Liver (tissue), 9 donors: ENCODE data around the gene PLVAP. TPM values are rescaled to one million over a fixed set of nuclear protein-coding genes. Genes with fewer than 3 reads are reported as not detected.

Experiments
- DNase-seq: peaks from one replicate; pipeline ENCODE4 v3.0.0-alpha.2; 2017; ENCODE audit warnings: low spot score
- H3K27ac ChIP-seq, 2 donors: one replicate each; pipeline ENCODE4 v1.7.0; 2013; ENCODE audit warnings: inconsistent platforms in 2 of 2, low read length in 2 of 2, control low read depth in 1 of 2, low read depth in 1 of 2, mild to moderate bottlenecking in 1 of 2
- H3K27me3 ChIP-seq, 4 donors: one replicate each; pipeline versions ENCODE4 v1.6.1 to v1.7.0; 2013; ENCODE audit warnings: low read length in 3 of 4, inconsistent platforms in 1 of 4, mild to moderate bottlenecking in 1 of 4, moderate library complexity in 1 of 4; ENCODE audit not compliant: control insufficient read depth in 4 of 4, insufficient read depth in 4 of 4
- H3K36me3 ChIP-seq, 4 donors: one replicate each; pipeline versions ENCODE4 v1.6.1 to v1.7.0; 2013; ENCODE audit warnings: low read length in 3 of 4, mild to moderate bottlenecking in 3 of 4, low read depth in 1 of 4, moderate library complexity in 1 of 4; ENCODE audit not compliant: control insufficient read depth in 4 of 4, insufficient read depth in 3 of 4
- H3K4me1 ChIP-seq, 4 donors: one replicate each; pipeline versions ENCODE4 v1.6.1 to v1.7.0; 2013; ENCODE audit warnings: low read length in 3 of 4, mild to moderate bottlenecking in 3 of 4, moderate library complexity in 1 of 4; ENCODE audit not compliant: control insufficient read depth in 4 of 4, insufficient read depth in 4 of 4
- H3K4me3 ChIP-seq, 3 donors: one replicate each; pipeline versions ENCODE4 v1.6.1 to v1.7.0; 2013; ENCODE audit warnings: low read length in 3 of 3, control low read depth in 1 of 3, low read depth in 1 of 3, mild to moderate bottlenecking in 1 of 3
- H3K9ac ChIP-seq, 2 donors: one replicate each; pipeline ENCODE4 v1.7.0; 2013; ENCODE audit warnings: low read length in 2 of 2, mild to moderate bottlenecking in 2 of 2, moderate library complexity in 2 of 2, control low read depth in 1 of 2, low read depth in 1 of 2
- H3K9me3 ChIP-seq, 4 donors: one replicate each; pipeline versions ENCODE4 v1.6.1 to v1.7.0; 2013; ENCODE audit warnings: low read length in 3 of 4; ENCODE audit not compliant: control insufficient read depth in 4 of 4
- EGR1 ChIP-seq, 2 donors: IDR thresholded peaks; 2 replicates each; pipeline ENCODE4 v1.6.1; 2016 to 2018; ENCODE audit warnings: antibody characterized with exemption in 2 of 2, low read depth in 2 of 2
- FOXA1 ChIP-seq: IDR thresholded peaks from 2 replicates; pipeline ENCODE4 v1.6.1; 2016; ENCODE audit warnings: antibody characterized with exemption
- FOXA2 ChIP-seq: IDR thresholded peaks from 2 replicates; pipeline ENCODE4 v1.6.1; 2016; ENCODE audit warnings: antibody characterized with exemption
- GABPA ChIP-seq, 2 donors: IDR thresholded peaks in 1 of 2; conservative IDR thresholded peaks in 1 of 2; 2 replicates each; pipeline ENCODE4 v1.6.1; 2016; ENCODE audit warnings: antibody characterized with exemption in 2 of 2, mild to moderate bottlenecking in 1 of 2, moderate library complexity in 1 of 2
- HNF4A ChIP-seq, 2 donors: conservative IDR thresholded peaks; 2 replicates each; pipeline ENCODE4 v1.6.1; 2016; ENCODE audit warnings: antibody characterized with exemption in 2 of 2, mild to moderate bottlenecking in 2 of 2
- HNF4G ChIP-seq: IDR thresholded peaks from 2 replicates; pipeline ENCODE4 v1.6.1; 2016; ENCODE audit warnings: antibody characterized with exemption
- JUND ChIP-seq, 2 donors: IDR thresholded peaks; 2 replicates each; pipeline ENCODE4 v1.6.1; 2016; ENCODE audit warnings: antibody characterized with exemption in 2 of 2
- NR2F2 ChIP-seq: IDR thresholded peaks from 2 replicates; pipeline ENCODE4 v1.6.1; 2016; ENCODE audit warnings: antibody characterized with exemption
- RAD21 ChIP-seq, 2 donors: IDR thresholded peaks; 2 replicates each; pipeline ENCODE4 v1.6.1; 2016; ENCODE audit warnings: antibody characterized with exemption in 2 of 2, mild to moderate bottlenecking in 2 of 2
- RXRA ChIP-seq, 2 donors: IDR thresholded peaks; 2 replicates each; pipeline ENCODE4 v1.6.1; 2017 to 2018; ENCODE audit warnings: antibody characterized with exemption in 2 of 2, mild to moderate bottlenecking in 1 of 2
- SP1 ChIP-seq: IDR thresholded peaks from 2 replicates; pipeline ENCODE4 v1.6.1; 2018; ENCODE audit warnings: antibody characterized with exemption, mild to moderate bottlenecking
- TAF1 ChIP-seq: conservative IDR thresholded peaks from 2 replicates; pipeline ENCODE4 v1.6.1; 2016; ENCODE audit warnings: antibody characterized with exemption, mild to moderate bottlenecking
- YY1 ChIP-seq: IDR thresholded peaks from 2 replicates; pipeline ENCODE4 v1.6.1; 2016; ENCODE audit warnings: antibody characterized with exemption, mild to moderate bottlenecking
- WGBS: extraction: QIAGEN DNeasy Blood & Tissue Kit; methylation state at CpG from one replicate; pipeline ENCODE4 v1.1.7; 2013; 5-methylcytosine and 5-hydroxymethylcytosine counted together
- polyA plus RNA-seq, 2 donors: library from polyadenylated mRNA; stranded (reverse) in 1 of 2; unstranded in 1 of 2; fragments of 200-250 nt in 1 of 2; fragments of >200 nt in 1 of 2; fragmentation: Nextera tagmentation in 1 of 2; extraction: Ambion mirVana in 1 of 2; gene quantifications; one replicate each; pipeline versions ENCODE4 v1.2.1 to v1.2.3, GENCODE V29; 2013 to 2015
- total RNA-seq, 2 donors: library from RNA; depleted of rRNA; stranded (reverse); fragments of >200 nt; gene quantifications; one replicate each; pipeline ENCODE4 v1.2.3, GENCODE V29; 2014
- TF ChIP-seq, protein P1 (sequence below): fragments of 150-350 bp; IDR thresholded peaks from 2 replicates; pipeline ENCODE4 v1.5.1; 2017; ENCODE audit warnings: improper control_type of control experiment, low read depth, low read length; ENCODE audit not compliant: missing input control
- TF ChIP-seq, protein P2 (sequence below): IDR thresholded peaks from 2 replicates; pipeline ENCODE4 v1.6.1; 2016; ENCODE audit warnings: antibody characterized with exemption
- TF ChIP-seq, protein P3 (sequence below): IDR thresholded peaks from 2 replicates; pipeline ENCODE4 v1.6.1; 2016; ENCODE audit warnings: antibody characterized with exemption
- TF ChIP-seq, protein P4 (sequence below): IDR thresholded peaks from 2 replicates; pipeline ENCODE4 v1.6.1; 2016; ENCODE audit warnings: antibody characterized with exemption, mild to moderate bottlenecking
- TF ChIP-seq, protein P5 (sequence below): IDR thresholded peaks from 2 replicates; pipeline ENCODE4 v1.6.1; 2016; ENCODE audit warnings: antibody characterized with exemption
- donor health status: healthy.
- donor health status: healthy.
- donor health status: healthy.
- donor health status: healthy.
- donor health status: healthy.

Gene PLVAP
- total and polyA plus RNA-seq, 4 donors = 4.2 to 11.8 (median 8.6) TPM

DNA sequence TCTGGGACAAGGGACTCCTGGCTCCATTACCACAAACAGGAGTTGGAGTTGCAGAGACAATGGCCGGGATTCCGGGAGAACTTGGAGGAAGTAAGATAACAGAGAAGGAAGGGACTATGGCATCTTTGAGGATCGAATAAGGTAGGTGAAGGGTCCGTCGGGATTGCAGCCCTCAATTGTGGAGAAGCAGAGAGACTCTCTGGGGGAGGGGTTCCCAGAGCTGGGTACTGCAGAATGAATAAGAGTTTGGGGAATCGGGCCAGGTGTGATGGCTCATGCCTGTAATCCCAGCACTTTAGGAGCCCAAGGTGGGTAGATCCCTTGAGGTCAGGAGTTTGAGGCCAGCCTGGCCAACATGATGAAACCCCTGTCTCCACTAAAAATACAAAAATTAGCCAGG lies 24.5 kb upstream of the PLVAP start:
- no peak overlapping the region for H3K9ac ChIP-seq
- TF ChIP-seq, protein P1, sequence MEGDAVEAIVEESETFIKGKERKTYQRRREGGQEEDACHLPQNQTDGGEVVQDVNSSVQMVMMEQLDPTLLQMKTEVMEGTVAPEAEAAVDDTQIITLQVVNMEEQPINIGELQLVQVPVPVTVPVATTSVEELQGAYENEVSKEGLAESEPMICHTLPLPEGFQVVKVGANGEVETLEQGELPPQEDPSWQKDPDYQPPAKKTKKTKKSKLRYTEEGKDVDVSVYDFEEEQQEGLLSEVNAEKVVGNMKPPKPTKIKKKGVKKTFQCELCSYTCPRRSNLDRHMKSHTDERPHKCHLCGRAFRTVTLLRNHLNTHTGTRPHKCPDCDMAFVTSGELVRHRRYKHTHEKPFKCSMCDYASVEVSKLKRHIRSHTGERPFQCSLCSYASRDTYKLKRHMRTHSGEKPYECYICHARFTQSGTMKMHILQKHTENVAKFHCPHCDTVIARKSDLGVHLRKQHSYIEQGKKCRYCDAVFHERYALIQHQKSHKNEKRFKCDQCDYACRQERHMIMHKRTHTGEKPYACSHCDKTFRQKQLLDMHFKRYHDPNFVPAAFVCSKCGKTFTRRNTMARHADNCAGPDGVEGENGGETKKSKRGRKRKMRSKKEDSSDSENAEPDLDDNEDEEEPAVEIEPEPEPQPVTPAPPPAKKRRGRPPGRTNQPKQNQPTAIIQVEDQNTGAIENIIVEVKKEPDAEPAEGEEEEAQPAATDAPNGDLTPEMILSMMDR = no peak
- TF ChIP-seq FOXA1 = no peak
- no peak for TF ChIP-seq GABPA (IDR thresholded peaks at IDR 0.05 in 1 of 2, conservative IDR thresholded peaks at IDR 0.05 in 1 of 2)
- TF ChIP-seq HNF4A (conservative IDR thresholded peaks at IDR 0.05) = no peak
- no peak for TF ChIP-seq SP1
- TF ChIP-seq, protein P2, sequence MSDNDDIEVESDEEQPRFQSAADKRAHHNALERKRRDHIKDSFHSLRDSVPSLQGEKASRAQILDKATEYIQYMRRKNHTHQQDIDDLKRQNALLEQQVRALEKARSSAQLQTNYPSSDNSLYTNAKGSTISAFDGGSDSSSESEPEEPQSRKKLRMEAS = no peak
- TF ChIP-seq FOXA2 = no peak
- no peak for TF ChIP-seq NR2F2
- H3K9me3 ChIP-seq = no peaks in the 10 kb centered on the region
- peaks cover 0 to 16% (median 4%) of the 10 kb centered on the region in 4 donors for H3K36me3 ChIP-seq
- no peak overlapping the region for H3K27ac ChIP-seq
- 84% methylated on average over 6 of the region's 6 CpGs for WGBS
- H3K4me1 ChIP-seq = peaks cover 0 to 26% (median 15%) of the 10 kb centered on the region in 4 donors
- H3K27me3 ChIP-seq = no peaks in the 10 kb centered on the region
- no peak overlapping the region for H3K4me3 ChIP-seq
- no peak for DNase-seq

DNA sequence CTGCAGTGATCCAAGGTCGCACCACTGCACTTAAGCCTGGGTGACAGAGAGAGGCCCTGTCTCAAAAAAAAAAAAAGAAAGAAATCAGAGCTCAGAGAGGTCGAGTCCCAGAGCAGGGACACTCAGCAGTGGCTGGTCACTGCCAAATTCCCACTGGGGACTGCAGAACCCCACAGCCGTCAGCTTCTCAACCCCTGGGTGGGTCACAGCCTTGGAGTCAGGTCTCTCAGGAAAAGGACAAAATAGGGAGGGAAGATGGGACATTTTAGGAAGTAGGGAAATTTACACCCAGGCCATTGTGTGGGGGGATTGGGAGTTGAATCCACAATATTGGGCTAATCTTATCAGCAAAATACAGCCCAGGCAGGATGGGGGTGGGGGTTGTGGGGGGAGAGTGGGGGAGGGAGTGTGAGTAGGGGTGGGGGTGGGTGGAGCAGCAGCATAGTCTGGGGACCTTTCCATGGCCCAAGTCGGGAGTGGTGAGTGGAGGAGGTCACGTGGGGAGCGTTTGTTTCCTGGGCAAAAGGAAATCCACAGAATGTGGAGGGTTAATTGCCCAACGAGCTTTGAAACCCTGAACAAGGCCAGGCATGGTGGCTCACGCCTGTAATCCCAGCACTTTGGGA lies 21.9 kb upstream of the PLVAP start:
- no peak for DNase-seq
- no peak overlapping the region for H3K27ac ChIP-seq
- H3K27me3 ChIP-seq = no peaks in the 10 kb centered on the region
- H3K4me1 ChIP-seq = peaks cover 0 to 11% (median 3%) of the 10 kb centered on the region in 4 donors
- TF ChIP-seq, protein P1 = no peak
- TF ChIP-seq YY1 (no peak), EGR1 (IDR thresholded peaks at IDR 0.05; ENCODE audit: low read depth in 2 of 2) (no peak), HNF4A (conservative IDR thresholded peaks at IDR 0.05) (no peak), JUND (IDR thresholded peaks at IDR 0.05) (no peak), RXRA (IDR thresholded peaks at IDR 0.05) (no peak), SP1 (no peak), RAD21 (IDR thresholded peaks at IDR 0.05) (no peak), GABPA (IDR thresholded peaks at IDR 0.05 in 1 of 2, conservative IDR thresholded peaks at IDR 0.05 in 1 of 2) (no peak), FOXA1 (no peak), TAF1 (no peak), FOXA2 (no peak), NR2F2 (no peak), HNF4G (no peak)
- TF ChIP-seq, protein P3, sequence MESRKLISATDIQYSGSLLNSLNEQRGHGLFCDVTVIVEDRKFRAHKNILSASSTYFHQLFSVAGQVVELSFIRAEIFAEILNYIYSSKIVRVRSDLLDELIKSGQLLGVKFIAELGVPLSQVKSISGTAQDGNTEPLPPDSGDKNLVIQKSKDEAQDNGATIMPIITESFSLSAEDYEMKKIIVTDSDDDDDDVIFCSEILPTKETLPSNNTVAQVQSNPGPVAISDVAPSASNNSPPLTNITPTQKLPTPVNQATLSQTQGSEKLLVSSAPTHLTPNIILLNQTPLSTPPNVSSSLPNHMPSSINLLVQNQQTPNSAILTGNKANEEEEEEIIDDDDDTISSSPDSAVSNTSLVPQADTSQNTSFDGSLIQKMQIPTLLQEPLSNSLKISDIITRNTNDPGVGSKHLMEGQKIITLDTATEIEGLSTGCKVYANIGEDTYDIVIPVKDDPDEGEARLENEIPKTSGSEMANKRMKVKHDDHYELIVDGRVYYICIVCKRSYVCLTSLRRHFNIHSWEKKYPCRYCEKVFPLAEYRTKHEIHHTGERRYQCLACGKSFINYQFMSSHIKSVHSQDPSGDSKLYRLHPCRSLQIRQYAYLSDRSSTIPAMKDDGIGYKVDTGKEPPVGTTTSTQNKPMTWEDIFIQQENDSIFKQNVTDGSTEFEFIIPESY = no peak
- TF ChIP-seq, protein P2 = no peak
- TF ChIP-seq, protein P4, sequence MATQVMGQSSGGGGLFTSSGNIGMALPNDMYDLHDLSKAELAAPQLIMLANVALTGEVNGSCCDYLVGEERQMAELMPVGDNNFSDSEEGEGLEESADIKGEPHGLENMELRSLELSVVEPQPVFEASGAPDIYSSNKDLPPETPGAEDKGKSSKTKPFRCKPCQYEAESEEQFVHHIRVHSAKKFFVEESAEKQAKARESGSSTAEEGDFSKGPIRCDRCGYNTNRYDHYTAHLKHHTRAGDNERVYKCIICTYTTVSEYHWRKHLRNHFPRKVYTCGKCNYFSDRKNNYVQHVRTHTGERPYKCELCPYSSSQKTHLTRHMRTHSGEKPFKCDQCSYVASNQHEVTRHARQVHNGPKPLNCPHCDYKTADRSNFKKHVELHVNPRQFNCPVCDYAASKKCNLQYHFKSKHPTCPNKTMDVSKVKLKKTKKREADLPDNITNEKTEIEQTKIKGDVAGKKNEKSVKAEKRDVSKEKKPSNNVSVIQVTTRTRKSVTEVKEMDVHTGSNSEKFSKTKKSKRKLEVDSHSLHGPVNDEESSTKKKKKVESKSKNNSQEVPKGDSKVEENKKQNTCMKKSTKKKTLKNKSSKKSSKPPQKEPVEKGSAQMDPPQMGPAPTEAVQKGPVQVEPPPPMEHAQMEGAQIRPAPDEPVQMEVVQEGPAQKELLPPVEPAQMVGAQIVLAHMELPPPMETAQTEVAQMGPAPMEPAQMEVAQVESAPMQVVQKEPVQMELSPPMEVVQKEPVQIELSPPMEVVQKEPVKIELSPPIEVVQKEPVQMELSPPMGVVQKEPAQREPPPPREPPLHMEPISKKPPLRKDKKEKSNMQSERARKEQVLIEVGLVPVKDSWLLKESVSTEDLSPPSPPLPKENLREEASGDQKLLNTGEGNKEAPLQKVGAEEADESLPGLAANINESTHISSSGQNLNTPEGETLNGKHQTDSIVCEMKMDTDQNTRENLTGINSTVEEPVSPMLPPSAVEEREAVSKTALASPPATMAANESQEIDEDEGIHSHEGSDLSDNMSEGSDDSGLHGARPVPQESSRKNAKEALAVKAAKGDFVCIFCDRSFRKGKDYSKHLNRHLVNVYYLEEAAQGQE = no peak
- TF ChIP-seq, protein P5, sequence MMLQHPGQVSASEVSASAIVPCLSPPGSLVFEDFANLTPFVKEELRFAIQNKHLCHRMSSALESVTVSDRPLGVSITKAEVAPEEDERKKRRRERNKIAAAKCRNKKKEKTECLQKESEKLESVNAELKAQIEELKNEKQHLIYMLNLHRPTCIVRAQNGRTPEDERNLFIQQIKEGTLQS = no peak
- H3K36me3 ChIP-seq = peaks cover 0 to 16% (median 4%) of the 10 kb centered on the region in 4 donors
- no peaks in the 10 kb centered on the region for H3K9me3 ChIP-seq
- H3K4me3 ChIP-seq = no peak overlapping the region
- no peak overlapping the region for H3K9ac ChIP-seq
- WGBS = 69% methylated on average over 8 of the region's 8 CpGs
